K562 (cell line): ENCODE results near the gene CACNA2D3. TPM values are rescaled to one million over a fixed set of nuclear protein-coding genes. Genes with fewer than 3 reads are reported as not detected.

Experiments used
- ATAC-seq: fragments of 200-7000 bp; cut with Tn5 transposase; 3 replicates; pipeline ENCODE4 v1.9.1; 2020; ENCODE audit warnings: moderate library complexity
- BruUV-seq: library from RNA; stranded (reverse); fragments of 400-500 nt; replicated peaks from 2 replicates; lab custom pipeline; 2021; lab: Mats Ljungman, UMichigan
- CTCF ChIA-PET: fragments of 300-600 bp; formaldehyde crosslinking; extraction: SDS; loops from one replicate; lab custom pipeline; 2021; ENCODE audit warnings: low intra/inter-chr PET ratio; lab: Yijun Ruan, JAX
- POLR2A ChIA-PET: fragments of 300-600, 350-650 bp; sonication (Branson Sonifier 250); formaldehyde crosslinking; extraction: SDS; loops from one replicate; lab custom pipeline; 2021; ENCODE audit warnings: antibody characterized with exemption, inconsistent platforms; lab: Yijun Ruan, JAX
- DNase-seq, 4 experiments: peaks; one replicate each; pipeline versions ENCODE4 v3.0.0 to v3.0.0-alpha.2; 2011 to 2018; ENCODE audit warnings: low spot score in 3 of 4, mixed read lengths in 3 of 4; ENCODE audit errors: extremely low read depth in 1 of 4
- FAIRE-seq: peaks from 2 replicates; lab custom pipeline; 2011; peaks lifted over from hg19 to GRCh38; lab: Jason Lieb, UNC
- H2AFZ ChIP-seq: 2 replicates; pipeline ENCODE4 v1.6.0; 2011; ENCODE audit warnings: low read depth, low read length, control low read depth, inconsistent platforms
- H3K27ac ChIP-seq: fragments of 200-600 bp; 3 replicates; pipeline ENCODE4 v1.8.0; 2011; ENCODE audit warnings: low read depth, mild to moderate bottlenecking, control low read depth, inconsistent platforms, low read length, moderate library complexity, mixed read lengths; ENCODE audit errors: extremely low read depth
- H3K27me3 ChIP-seq, 2 experiments: fragments of 300-600 bp in 1 of 2; 2 replicates in 1 of 2; 3 replicates in 1 of 2; pipeline versions ENCODE4 v1.6.0 to v1.8.0; 2011; ENCODE audit warnings: inconsistent platforms in 2 of 2, low read length in 2 of 2, mild to moderate bottlenecking in 1 of 2, mixed read lengths in 1 of 2, moderate library complexity in 1 of 2; ENCODE audit not compliant: control insufficient read depth in 2 of 2, insufficient read depth in 2 of 2
- H3K36me3 ChIP-seq: fragments of 300-600 bp; 3 replicates; pipeline ENCODE4 v1.8.0; 2011; ENCODE audit warnings: mild to moderate bottlenecking, low read length, inconsistent platforms; ENCODE audit not compliant: control insufficient read depth, insufficient read depth
- H3K4me1 ChIP-seq, 2 experiments: fragments of 200-600 bp in 1 of 2; replicated peaks in 1 of 2; 2 replicates in 1 of 2; 3 replicates in 1 of 2; pipeline versions ENCODE4 v1.5.1 to v1.8.0; 2011; ENCODE audit warnings: inconsistent platforms in 2 of 2, low read length in 2 of 2, mild to moderate bottlenecking in 1 of 2, mixed read lengths in 1 of 2, moderate library complexity in 1 of 2; ENCODE audit not compliant: control insufficient read depth in 2 of 2, insufficient read depth in 2 of 2
- H3K4me2 ChIP-seq: 2 replicates; pipeline ENCODE4 v1.6.1; 2011; ENCODE audit warnings: low read length, control low read depth, inconsistent platforms, mixed read lengths; ENCODE audit not compliant: insufficient read depth
- H3K4me3 ChIP-seq: fragments of 200-600 bp; sonication (generic), shearing (Covaris generic); 2 replicates; pipeline ENCODE4 v1.5.1; 2016; ENCODE audit warnings: control low read depth, inconsistent platforms
- H3K79me2 ChIP-seq: fragments of 200-600 bp; 3 replicates; pipeline ENCODE4 v1.8.0; 2011; ENCODE audit warnings: low read length, inconsistent platforms; ENCODE audit not compliant: control insufficient read depth, insufficient read depth
- H3K9ac ChIP-seq, 2 experiments: 2 replicates each; pipeline versions ENCODE4 v1.6.0 to v1.6.1; 2011; ENCODE audit warnings: low read depth in 2 of 2, low read length in 2 of 2, control low read depth in 1 of 2, inconsistent platforms in 1 of 2, mild to moderate bottlenecking in 1 of 2, mixed read lengths in 1 of 2; ENCODE audit not compliant: insufficient read depth in 1 of 2
- H3K9me1 ChIP-seq: one replicate; pipeline ENCODE4 v1.6.0; 2011; ENCODE audit warnings: inconsistent platforms, mild to moderate bottlenecking, low read length, moderate library complexity; ENCODE audit not compliant: control insufficient read depth, insufficient read depth
- H3K9me3 ChIP-seq: replicated peaks from 2 replicates; pipeline ENCODE4 v1.5.1; 2011; ENCODE audit warnings: low read depth, low read length, inconsistent platforms; ENCODE audit not compliant: control insufficient read depth, insufficient read depth
- H4K20me1 ChIP-seq: replicated peaks from 2 replicates; pipeline ENCODE4 v1.6.1; 2011; ENCODE audit warnings: low read length, inconsistent platforms, mixed read lengths; ENCODE audit not compliant: control insufficient read depth, insufficient read depth
- CHD1 ChIP-seq: fragments of 200-600 bp; sonication (generic); IDR thresholded peaks from one replicate; pipeline ENCODE4 v1.6.1; 2012; ENCODE audit warnings: mild to moderate bottlenecking, moderate library complexity, low read length, inconsistent platforms
- CSDE1 ChIP-seq, 2 experiments: fragments of 450-650 bp; IDR thresholded peaks; 2 replicates each; pipeline ENCODE4 v1.6.1; 2016; ENCODE audit warnings: mild to moderate bottlenecking in 1 of 2
- ELF4 ChIP-seq: fragments of 450-650 bp; formaldehyde crosslinking; IDR thresholded peaks from 2 replicates; pipeline ENCODE4 v1.4.0; 2022; ENCODE audit warnings: missing genetic modification characterization
- HMG20B ChIP-seq: fragments of 250-450 bp; sonication (Bioruptor Pico); IDR thresholded peaks from 2 replicates; pipeline ENCODE4 v1.5.0; 2021; ENCODE audit warnings: mild to moderate bottlenecking
- HNRNPL ChIP-seq: fragments of 200-400 bp; formaldehyde crosslinking; IDR thresholded peaks from 2 replicates; pipeline ENCODE4 v1.6.1; 2017; ENCODE audit warnings: low read depth, mild to moderate bottlenecking, low read length
- KLF10 ChIP-seq: fragments of 250-450 bp; sonication (Bioruptor Pico); IDR thresholded peaks from 2 replicates; pipeline ENCODE4 v1.6.1; 2021; ENCODE audit warnings: matching md5 sums
- MAFK ChIP-seq: IDR thresholded peaks from 2 replicates; pipeline ENCODE4 v1.6.1; 2011; ENCODE audit warnings: low read length, improper control_type of control experiment
- RB1 ChIP-seq: fragments of 450-650 bp; IDR thresholded peaks from 2 replicates; pipeline ENCODE4 v1.6.1; 2017; ENCODE audit warnings: low read depth, mild to moderate bottlenecking
- SETDB1 ChIP-seq: IDR thresholded peaks from one replicate; pipeline ENCODE4 v1.6.1; 2012; ENCODE audit warnings: low read length, control low read depth, inconsistent platforms
- SREBF2 ChIP-seq: sonication (generic); formaldehyde crosslinking; IDR thresholded peaks from 2 replicates; pipeline ENCODE4 v1.4.0; 2020; ENCODE audit warnings: mild to moderate bottlenecking, missing genetic modification reagents
- YY1 ChIP-seq, 3 experiments: IDR thresholded peaks; 2 replicates each; pipeline ENCODE4 v1.6.1; 2011; ENCODE audit warnings: low read length in 2 of 3, mild to moderate bottlenecking in 2 of 3, moderate library complexity in 2 of 3, borderline replicate concordance in 1 of 3, control low read depth in 1 of 3, low read depth in 1 of 3; ENCODE audit not compliant: insufficient read depth in 3 of 3, insufficient replicate concordance in 2 of 3, control insufficient read depth in 1 of 3, insufficient read length in 1 of 3; ENCODE audit errors: extremely low read depth in 1 of 3
- WGBS: fragments of 100-300 bp; shearing (Covaris generic); methylation state at CpG from one replicate; pipeline ENCODE4 v1.1.6; 2016; ENCODE audit warnings: low coverage, mixed read lengths; ENCODE audit not compliant: insufficient coverage; ENCODE audit errors: missing lambda C conversion rate; 5-methylcytosine and 5-hydroxymethylcytosine counted together
- in situ Hi-C: fragments of 300-500 bp; cut with MboI; formaldehyde crosslinking; loops from 4 replicates; pipeline ENCODE4 v1.15.0; 2018; ENCODE audit warnings: inconsistent platforms, mixed read lengths
- intact Hi-C: fragments of 100-400 bp; cut with micrococcal nuclease; formaldehyde crosslinking; loops from 2 replicates; pipeline ENCODE4 v1.14.2; 2022
- polyA plus RNA-seq, 8 experiments: library from polyadenylated mRNA; depleted of rRNA in 4 of 8; stranded (reverse) in 5 of 8; unstranded in 3 of 8; fragments of >200 nt; fragmentation: Nextera tagmentation in 2 of 8; fragmentation: Illumina TruSeq in 1 of 8; extraction: Ambion mirVana in 2 of 8; extraction: Trizol in 1 of 8; gene quantifications; 2 replicates each; pipeline versions ENCODE4 v1.2.1 to v1.2.3, GENCODE V29; 2011 to 2014; ENCODE audit warnings: inconsistent platforms in 1 of 8, missing spikeins in 1 of 8
- total RNA-seq, 7 experiments: library from RNA; depleted of rRNA in 6 of 7; stranded (reverse); fragments of >200 nt in 6 of 7; fragmentation: Illumina TruSeq in 2 of 7; extraction: Trizol in 2 of 7; gene quantifications; 2 replicates each; pipeline versions ENCODE4 v1.2.1 to v1.2.3, GENCODE V29; 2011 to 2021; ENCODE audit warnings: low replicate concordance in 1 of 7
- TF ChIP-seq, protein P1 (sequence below): fragments of 250-450 bp; sonication (Bioruptor Pico); IDR thresholded peaks from 2 replicates; pipeline ENCODE4 v1.5.0; 2022; ENCODE audit warnings: mild to moderate bottlenecking
- TF ChIP-seq, protein P2 (sequence below): sonication (generic); formaldehyde crosslinking; IDR thresholded peaks from 2 replicates; pipeline ENCODE4 v1.9.0; 2022; ENCODE audit warnings: mild to moderate bottlenecking, missing genetic modification reagents
- TF ChIP-seq, protein P3 (sequence below): fragments of 450-650 bp; formaldehyde crosslinking; IDR thresholded peaks from 2 replicates; pipeline ENCODE4 v1.4.0; 2020; ENCODE audit warnings: mild to moderate bottlenecking, mixed read lengths
- TF ChIP-seq, protein P4 (sequence below), 3 experiments: fragments of 200-800 bp in 1 of 3; sonication (Bioruptor generic) in 1 of 3; sonication (generic) in 1 of 3; formaldehyde crosslinking in 1 of 3; IDR thresholded peaks; 2 replicates each; pipeline versions ENCODE4 v1.6.1 to v1.8.0; 2016 to 2022; ENCODE audit warnings: mild to moderate bottlenecking in 2 of 3, missing compliant biosample characterization in 2 of 3, missing genetic modification characterization in 2 of 3, missing genetic modification reagents in 1 of 3

CACNA2D3 gene
- total and polyA plus RNA-seq, 9 of the 15 experiments (the other 6 are each of a cell fraction or from before 2014, with no cell fraction given) = 0.01 TPM; not detected in 8

DNA sequence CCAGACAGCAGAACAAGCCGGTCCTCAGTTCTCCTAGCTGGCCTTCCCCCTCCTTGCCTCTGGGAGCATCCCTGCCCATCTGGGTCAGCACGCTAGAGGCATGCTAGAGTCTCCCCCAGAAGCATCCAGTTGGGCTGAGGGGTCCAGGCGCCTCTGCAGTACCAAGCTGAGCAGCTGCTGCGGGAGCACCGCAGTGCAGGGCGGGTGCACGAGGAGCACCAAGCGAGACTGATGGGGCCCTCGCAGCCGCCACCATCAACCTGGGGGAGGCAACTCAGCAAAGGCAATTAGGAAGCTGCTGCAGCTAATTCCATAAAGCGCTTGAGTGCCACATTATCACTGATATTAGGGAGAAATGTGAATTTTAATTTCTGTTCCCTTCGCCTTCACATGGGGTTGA is 12.4 kb downstream of the CACNA2D3 start (continued):
- TF ChIP-seq CSDE1 (IDR thresholded peaks at IDR 0.05) (no peak), ELF4 (CRISPR knock-in tag) (no peak), YY1 (IDR thresholded peaks at IDR 0.05; ENCODE audit: borderline replicate concordance in 1 of 3, control insufficient read depth in 1 of 3, extremely low read depth in 1 of 3, insufficient read depth in 3 of 3, insufficient read length in 1 of 3, insufficient replicate concordance in 2 of 3, low read depth in 1 of 3, low read length in 2 of 3) (no peak)
- TF ChIP-seq, protein P1, sequence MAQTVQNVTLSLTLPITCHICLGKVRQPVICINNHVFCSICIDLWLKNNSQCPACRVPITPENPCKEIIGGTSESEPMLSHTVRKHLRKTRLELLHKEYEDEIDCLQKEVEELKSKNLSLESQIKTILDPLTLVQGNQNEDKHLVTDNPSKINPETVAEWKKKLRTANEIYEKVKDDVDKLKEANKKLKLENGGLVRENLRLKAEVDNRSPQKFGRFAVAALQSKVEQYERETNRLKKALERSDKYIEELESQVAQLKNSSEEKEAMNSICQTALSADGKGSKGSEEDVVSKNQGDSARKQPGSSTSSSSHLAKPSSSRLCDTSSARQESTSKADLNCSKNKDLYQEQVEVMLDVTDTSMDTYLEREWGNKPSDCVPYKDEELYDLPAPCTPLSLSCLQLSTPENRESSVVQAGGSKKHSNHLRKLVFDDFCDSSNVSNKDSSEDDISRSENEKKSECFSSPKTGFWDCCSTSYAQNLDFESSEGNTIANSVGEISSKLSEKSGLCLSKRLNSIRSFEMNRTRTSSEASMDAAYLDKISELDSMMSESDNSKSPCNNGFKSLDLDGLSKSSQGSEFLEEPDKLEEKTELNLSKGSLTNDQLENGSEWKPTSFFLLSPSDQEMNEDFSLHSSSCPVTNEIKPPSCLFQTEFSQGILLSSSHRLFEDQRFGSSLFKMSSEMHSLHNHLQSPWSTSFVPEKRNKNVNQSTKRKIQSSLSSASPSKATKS (CRISPR knock-in tag) = no peak
- TF ChIP-seq, all 486 proteins: peak for 0

DNA sequence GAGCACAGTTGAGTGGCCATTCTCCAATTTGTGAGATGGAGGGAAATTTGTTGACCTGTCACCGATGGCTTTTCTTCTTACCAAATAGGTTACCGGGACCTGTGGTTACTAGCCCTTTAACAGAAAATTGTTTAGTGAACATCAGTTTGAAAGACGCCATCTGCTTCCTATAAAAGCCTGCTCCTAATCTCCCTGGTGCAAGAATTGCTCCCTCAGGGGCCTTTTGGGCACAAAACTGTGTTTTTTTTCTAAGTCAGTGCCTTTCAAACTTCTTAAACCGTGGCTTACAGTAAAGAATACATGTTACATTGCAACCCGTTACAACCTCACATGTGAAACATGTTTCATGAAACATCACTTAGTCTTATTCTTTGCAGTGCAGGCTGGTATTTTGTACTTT is 15.0 kb downstream of the CACNA2D3 start:
- Histone ChIP-seq H3K4me2 (no peak overlapping the region), H3K9ac (no peak overlapping the region), H3K27ac (no peak overlapping the region), H3K79me2 (no peaks in the 10 kb centered on the region), H3K9me3 (no peaks in the 10 kb centered on the region), H3K36me3 (no peaks in the 10 kb centered on the region), H2AFZ (no peak overlapping the region), H3K9me1 (no peaks in the 10 kb centered on the region), H3K27me3 (no peaks in the 10 kb centered on the region; a peak in 1 of 5 replicates), H3K4me3 (no peak overlapping the region), H3K4me1 (no peaks in the 10 kb centered on the region), H4K20me1 (no peaks in the 10 kb centered on the region)
- CTCF ChIA-PET = no interaction called here
- no TSS peak for BruUV-seq
- in situ Hi-C loops = no loop called here
- FAIRE-seq = no peak
- TF ChIP-seq HMG20B (CRISPR knock-in tag) (no peak), KLF10 (CRISPR knock-in tag) (no peak), SREBF2 (CRISPR knock-in tag) (no peak), RB1 (no peak), MAFK (no peak), SETDB1 (no peak), HNRNPL (no peak), CHD1 (no peak)
- TF ChIP-seq, protein P2, sequence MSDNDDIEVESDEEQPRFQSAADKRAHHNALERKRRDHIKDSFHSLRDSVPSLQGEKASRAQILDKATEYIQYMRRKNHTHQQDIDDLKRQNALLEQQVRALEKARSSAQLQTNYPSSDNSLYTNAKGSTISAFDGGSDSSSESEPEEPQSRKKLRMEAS (CRISPR knock-in tag) = no peak
- TF ChIP-seq, protein P3, sequence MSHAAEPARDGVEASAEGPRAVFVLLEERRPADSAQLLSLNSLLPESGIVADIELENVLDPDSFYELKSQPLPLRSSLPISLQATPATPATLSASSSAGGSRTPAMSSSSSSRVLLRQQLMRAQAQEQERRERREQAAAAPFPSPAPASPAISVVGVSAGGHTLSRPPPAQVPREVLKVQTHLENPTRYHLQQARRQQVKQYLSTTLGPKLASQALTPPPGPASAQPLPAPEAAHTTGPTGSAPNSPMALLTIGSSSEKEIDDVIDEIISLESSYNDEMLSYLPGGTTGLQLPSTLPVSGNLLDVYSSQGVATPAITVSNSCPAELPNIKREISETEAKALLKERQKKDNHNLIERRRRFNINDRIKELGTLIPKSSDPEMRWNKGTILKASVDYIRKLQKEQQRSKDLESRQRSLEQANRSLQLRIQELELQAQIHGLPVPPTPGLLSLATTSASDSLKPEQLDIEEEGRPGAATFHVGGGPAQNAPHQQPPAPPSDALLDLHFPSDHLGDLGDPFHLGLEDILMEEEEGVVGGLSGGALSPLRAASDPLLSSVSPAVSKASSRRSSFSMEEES (CRISPR knock-in tag) = no peak
- TF ChIP-seq, protein P4, sequence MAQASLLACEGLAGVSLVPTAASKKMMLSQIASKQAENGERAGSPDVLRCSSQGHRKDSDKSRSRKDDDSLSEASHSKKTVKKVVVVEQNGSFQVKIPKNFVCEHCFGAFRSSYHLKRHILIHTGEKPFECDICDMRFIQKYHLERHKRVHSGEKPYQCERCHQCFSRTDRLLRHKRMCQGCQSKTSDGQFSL (CRISPR knock-in tag; IDR thresholded peaks at IDR 0.05) = no peak
- TF ChIP-seq, protein P4 (tag; IDR thresholded peaks at IDR 0.05) = no peak
- POLR2A ChIA-PET = no interaction called here
- intact Hi-C loops = no loop called here
- ATAC-seq = no peak
- DNase-seq = no peak
- 3% methylated on average over 5 of the region's 5 CpGs for WGBS
